GM04503 (cell line): ENCODE measurements around the gene SLAIN2.
"Not testable (repeated sequence)": the region's sequence is repeated elsewhere in the genome, so short reads cannot be mapped to it uniquely, and the experiment has no call there.

Experiments used
- DNase-seq: peaks from one replicate; pipeline ENCODE4 v3.0.0-alpha.2; 2012; ENCODE audit warnings: low read depth

The SLAIN2 gene

DNA sequence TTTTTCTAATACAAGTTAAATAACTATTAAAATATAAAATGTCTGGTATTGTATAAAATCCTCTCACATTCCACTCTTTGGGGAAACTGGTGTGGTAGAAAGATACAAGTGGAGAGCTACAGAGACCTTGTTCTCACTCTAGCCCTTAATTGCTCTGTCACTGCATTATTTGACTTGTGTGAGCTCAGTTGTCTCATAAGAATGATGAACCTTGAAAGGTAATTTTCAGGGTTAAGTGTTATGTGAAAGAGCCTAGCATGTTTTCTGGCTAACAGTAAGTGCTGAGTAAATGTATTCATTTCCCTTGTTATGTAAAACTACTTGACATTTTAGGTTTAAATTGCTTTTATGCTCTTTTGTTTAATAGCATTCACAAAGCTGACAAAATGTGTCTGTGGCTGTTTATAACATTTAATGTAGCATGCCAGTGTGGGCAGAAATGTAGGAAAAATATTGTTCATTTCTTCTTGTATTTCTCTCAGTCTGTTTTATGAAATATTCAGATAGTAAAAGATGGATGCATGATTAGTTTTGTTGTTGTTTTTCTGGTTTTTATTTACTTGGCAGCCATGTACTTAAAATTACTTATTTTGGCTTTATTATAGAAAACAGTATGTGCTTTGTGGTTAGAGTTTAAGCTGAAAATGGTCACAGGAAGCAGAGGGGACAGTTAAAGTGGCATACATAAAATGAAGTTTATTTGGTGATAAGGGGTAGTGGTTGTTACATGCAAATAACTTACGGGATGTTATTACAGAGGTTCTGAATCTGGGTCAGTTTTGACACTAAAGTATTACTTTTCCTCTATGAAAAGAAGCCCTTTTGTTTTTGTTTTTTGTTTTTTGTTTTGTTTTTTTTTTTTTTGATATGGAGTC lies 29.2 kb downstream of the SLAIN2 start:
- DNase-seq: no peak

DNA sequence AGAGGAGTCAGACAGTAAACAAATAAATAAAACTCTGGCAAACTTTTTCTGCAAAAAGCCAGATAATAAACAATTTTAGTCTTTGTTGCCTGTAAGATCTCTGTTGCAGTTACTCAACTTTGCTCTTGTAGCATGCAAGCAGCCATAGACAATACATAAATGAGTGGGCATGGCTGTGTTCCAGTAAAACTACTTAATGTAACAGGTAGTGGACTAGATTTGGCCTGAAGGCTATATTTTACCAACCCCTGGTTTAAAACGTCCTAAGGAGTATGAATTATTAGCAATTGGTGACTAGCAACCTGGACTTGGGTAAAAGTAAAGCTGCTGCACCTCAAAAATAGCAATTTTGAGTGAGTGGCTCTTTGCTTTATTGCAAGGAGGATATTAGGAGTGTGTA lies 30.9 kb downstream of the SLAIN2 start:
- DNase-seq: no peak

GRCh38 chr4:48375651-48376304 lies 34.4 kb downstream of the SLAIN2 start:
- peak; percentile 37 for DNase-seq

GRCh38 chr4:48379587-48380180 lies 38.4 kb downstream of the SLAIN2 start:
- DNase-seq: no peak

DNA sequence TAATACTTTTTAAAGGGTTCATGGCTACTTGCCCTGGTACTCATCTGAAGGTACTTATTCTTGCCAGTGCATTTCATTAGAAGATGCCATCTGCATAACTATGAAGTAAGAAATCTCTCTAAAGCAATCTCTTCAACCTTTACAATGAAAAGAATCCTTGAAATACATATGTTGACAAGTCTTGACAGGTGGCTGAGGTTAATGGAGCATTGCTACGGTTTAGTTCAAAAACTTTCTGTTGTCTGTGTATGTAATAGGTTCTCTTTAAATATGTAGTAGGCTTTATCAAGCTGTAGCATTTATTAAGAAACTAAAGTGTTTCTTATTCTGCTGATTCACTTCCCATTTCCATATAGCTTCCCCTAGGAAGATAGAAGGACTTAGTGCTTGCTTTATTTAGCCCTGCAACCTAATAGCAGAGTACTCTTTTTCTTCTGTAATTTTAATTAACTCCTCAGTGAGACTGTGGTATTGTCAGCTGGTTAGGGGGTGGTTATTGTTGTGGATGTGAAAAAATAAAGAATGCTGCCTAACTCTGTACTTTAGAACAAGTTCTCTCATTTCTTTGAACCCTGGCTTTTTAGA lies 39.3 kb downstream of the SLAIN2 start:
- no peak for DNase-seq

GRCh38 chr4:48388525-48389154 lies 47.3 kb downstream of the SLAIN2 start:
- DNase-seq: peak; percentile 38

DNA sequence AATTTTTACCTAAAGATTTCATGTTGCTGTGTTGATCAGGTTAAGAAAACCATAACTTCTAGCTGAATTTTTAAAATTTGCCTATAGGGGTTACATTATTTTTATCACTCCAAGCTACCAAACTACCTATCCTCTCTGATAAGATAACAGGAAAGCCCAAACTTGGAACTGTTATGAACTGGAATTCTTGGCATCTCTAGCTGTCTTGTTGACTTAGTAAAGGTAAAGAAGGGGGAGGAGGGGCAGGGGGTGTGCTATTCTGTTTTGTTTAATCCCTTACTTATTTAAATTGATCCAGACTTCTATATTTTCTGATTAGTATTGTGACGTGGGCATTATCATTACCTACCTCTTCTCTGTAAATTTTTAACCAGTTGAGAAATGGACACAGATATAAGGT lies 54.7 kb downstream of the SLAIN2 start:
- no peak for DNase-seq

DNA sequence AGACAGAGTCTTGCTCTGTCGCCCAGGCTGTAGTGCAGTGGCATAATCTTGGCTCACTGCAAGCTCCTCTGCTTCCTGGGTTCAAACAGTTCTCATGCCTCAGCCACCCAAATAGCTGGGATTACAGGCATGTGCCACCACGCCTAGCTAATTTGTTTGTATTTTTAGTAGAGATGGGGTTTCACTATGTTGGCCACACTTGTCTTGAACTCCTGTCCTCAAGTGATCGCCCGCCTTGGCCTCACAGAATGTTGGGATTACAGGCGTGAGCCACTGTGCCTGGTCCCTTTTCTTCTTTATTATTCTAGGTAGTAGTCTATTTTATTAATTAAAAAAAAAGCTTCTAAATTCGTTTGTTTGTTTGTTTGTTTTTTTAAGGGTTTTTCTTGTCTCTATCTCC lies 59.1 kb downstream of the SLAIN2 start:
- no peak for DNase-seq

DNA sequence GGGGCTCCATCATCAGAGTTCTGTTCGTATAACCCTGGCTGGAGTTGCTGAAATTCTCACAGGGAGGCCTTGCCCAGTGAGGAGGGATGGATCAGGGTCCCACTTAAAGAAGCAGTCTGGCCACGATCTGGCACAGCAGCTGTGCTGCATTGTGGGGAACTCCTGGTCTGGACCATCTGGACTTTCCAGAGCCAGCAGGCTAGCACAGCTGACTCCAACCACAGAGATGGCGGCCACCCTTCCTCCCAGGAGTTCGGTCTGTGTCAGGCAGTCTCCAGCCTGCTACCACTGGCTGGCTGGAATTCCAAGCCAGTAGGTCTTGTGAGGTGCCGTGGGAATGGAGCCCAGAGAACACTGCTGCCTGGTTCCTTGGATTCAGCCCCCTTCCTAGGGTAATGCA lies 62.0 kb downstream of the SLAIN2 start:
- DNase-seq: no peak

GRCh38 chr4:48403779-48404178 lies 62.5 kb downstream of the SLAIN2 start:
- DNase-seq: no peak

DNA sequence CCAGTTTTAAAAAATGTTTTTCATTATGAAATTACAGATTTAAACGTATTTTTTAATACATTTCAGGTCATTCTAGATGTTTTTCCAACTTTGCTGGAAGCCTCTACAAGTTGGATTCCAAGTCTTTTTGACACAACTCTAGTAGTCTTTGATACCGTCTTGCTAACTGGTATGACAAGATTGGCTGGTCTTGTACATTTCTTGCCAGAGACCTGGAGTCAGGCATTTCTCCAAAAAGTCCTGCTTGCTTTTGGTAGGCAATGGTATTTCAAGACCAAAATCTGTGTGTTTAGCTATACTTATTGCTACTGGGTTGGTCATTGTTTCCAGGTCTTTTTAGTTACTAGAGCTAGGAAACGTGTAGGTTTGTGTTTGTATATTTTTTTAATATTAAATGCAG lies 64.6 kb downstream of the SLAIN2 start:
- no peak for DNase-seq

GRCh38 chr4:48409203-48409602 lies 67.9 kb downstream of the SLAIN2 start:
- no peak for DNase-seq

GRCh38 chr4:48410812-48411211 lies 69.5 kb downstream of the SLAIN2 start:
- DNase-seq: no peak

- DNase-seq: no peak
Observed at GRCh38 chr4:48420144-48420543, 78.8 kb downstream of the SLAIN2 start.

- no peak for DNase-seq
Observed at GRCh38 chr4:48421101-48421500, 79.8 kb downstream of the SLAIN2 start.

DNA sequence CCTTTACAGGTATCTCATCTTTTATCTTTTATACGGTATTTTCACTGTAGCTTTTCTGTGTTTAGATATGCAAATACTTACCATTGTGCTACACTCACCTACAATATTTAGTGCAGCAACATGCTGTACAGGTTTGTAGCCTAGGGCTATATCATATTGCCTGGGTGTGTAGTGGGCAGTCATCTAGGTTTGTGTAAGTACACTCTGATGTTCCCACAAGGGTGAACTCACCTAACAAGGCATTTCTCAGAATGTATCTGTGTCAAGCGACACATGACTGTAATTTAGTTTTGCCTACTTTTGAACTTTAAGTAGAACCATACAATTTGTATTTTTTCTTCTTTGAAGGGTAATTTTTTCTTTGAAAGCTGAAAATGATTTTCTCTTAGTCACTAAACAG lies 87.6 kb downstream of the SLAIN2 start:
- DNase-seq: no peak

DNA sequence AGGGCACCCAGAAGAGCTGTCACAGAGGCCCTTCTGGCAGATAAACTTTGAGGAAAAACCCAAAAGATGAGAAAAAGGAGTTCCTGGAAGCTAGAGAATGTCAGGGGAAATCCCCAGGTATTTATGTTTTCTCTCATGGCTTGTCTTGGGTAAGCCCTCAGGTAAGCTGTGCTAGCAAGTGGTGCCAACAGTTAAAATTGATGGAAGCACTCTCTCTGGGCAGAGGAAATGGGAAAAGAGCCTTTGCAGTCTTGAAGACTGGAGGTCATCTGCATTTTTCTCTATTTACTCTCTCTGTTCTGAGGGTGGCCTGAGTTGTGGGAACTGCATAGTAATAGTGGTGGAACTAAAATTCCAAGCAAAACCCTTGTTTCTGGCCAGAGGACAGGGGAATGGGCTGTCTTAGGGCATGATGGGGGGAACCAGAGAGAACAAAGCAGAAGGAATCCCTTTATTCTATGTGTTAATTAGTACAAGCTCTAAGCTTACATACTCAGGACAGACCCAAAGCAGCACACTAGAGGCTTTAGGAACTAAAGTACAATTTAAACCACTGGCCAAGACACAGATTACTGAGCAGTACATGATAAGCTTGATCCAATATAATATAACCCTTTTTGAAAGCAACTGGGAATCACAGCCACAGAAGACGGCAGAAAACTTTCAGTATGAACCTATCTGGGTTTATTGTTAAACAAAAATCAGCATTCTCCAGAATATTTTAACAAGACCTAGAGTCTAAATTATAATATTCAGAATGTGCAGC lies 88.6 kb downstream of the SLAIN2 start:
- DNase-seq: no peak

DNA sequence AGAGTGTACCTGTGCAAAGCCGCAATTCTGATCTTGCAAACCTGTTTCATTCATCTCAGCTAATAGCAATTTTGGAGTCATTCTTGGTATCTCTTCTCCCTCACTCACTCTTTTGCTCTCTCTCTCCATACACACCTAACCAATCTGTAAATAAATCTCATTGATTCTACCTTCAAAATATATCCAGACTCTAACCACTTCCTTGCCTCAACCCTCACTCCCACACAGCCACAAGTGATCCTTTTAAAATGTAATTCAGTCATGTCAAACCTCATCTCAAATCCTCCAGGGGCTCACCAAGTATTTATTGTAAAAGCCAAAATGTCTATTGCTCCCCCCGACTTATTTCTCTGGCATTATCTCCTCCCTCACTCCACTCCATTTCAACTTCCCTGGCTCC lies 90.1 kb downstream of the SLAIN2 start:
- DNase-seq: no peak

DNA sequence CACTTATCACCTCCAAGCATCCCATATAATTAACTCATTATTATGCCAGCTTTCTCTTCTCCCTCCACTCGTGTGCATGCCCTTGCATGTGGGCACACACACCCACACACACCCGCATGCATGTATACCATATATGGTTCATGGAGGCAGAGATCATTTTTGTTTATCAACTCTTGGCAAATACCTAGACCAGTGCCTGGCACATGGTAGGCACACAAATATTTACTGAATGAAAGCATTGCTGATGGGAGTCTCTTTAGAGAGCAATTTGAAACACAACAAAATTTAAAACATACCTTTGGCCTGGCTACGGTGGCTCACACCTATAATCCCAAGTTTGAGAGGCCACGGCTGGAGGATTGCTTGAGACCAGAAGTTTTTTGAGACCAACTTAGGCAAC lies 90.7 kb downstream of the SLAIN2 start:
- no peak for DNase-seq

GRCh38 chr4:48436318-48436717 lies 95.0 kb downstream of the SLAIN2 start:
- peak; percentile 1 for DNase-seq

DNA sequence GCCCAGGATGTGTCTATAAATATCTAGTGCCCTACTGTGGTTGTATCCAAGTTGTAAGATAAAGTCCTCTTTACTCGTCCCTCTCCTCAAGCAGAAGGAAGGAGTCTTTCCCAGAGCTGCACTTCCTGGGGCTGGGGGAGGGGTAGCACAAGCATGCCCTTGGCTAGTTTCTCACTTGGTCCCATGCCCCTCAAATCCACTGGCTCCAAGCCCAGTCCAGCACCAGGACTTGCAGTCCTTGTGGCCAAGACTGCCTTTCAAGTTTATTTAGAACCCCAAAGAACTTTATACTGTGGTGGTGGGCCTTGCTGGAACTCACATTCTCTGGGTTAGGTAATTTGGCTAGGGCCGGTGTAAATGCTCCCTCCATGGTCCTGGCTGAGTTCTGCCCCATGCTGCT lies 98.7 kb downstream of the SLAIN2 start:
- no peak for DNase-seq

- DNase-seq: not testable (repeated sequence)
Observed at GRCh38 chr4:48440914-48441313, 99.6 kb downstream of the SLAIN2 start.
